Cardiac fibroblast (primary cell): ENCODE results near the gene PTCD2.
A peak's percentile ranks its signal among the peaks of the same experiment; 100 is the strongest.

Experiments
- DNase-seq, 2 donors: peaks; one replicate each; pipeline versions ENCODE4 v3.0.0 to v3.0.0-alpha.2; 2010; ENCODE audit warnings: low read depth in 2 of 2
- H3K4me3 ChIP-seq, 2 donors: replicated peaks in 1 of 2; 1 replicate in 1 of 2; 2 replicates in 1 of 2; pipeline ENCODE4 v1.5.1; 2011; ENCODE audit warnings: low read depth in 2 of 2, low read length in 2 of 2, mild to moderate bottlenecking in 2 of 2, moderate library complexity in 1 of 2
- TF ChIP-seq, protein P1 (sequence below): IDR thresholded peaks from one replicate; pipeline ENCODE4 v1.5.1; 2011; ENCODE audit warnings: low read depth, mild to moderate bottlenecking, low read length, inconsistent platforms

PTCD2 gene

DNA sequence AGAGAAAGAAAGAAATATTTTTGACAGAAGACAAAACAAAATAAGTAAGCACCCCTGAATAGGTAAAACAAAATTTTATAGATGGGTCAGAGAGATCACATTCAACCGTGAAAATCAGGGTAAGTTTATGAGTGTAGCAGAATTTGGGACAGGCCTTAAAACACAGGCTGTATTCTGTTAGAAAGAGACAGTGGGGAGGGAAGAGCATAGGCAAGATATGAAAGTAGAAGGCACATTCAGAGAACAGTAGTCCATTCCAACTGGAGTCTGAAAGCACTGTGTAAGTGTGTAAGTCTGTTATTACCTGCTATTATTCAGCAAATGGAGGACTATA is 38.8 kb upstream of the PTCD2 start:
- TF ChIP-seq, protein P1, sequence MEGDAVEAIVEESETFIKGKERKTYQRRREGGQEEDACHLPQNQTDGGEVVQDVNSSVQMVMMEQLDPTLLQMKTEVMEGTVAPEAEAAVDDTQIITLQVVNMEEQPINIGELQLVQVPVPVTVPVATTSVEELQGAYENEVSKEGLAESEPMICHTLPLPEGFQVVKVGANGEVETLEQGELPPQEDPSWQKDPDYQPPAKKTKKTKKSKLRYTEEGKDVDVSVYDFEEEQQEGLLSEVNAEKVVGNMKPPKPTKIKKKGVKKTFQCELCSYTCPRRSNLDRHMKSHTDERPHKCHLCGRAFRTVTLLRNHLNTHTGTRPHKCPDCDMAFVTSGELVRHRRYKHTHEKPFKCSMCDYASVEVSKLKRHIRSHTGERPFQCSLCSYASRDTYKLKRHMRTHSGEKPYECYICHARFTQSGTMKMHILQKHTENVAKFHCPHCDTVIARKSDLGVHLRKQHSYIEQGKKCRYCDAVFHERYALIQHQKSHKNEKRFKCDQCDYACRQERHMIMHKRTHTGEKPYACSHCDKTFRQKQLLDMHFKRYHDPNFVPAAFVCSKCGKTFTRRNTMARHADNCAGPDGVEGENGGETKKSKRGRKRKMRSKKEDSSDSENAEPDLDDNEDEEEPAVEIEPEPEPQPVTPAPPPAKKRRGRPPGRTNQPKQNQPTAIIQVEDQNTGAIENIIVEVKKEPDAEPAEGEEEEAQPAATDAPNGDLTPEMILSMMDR: no peak
- DNase-seq: no peak
- H3K4me3 ChIP-seq: no peak overlapping the region

DNA sequence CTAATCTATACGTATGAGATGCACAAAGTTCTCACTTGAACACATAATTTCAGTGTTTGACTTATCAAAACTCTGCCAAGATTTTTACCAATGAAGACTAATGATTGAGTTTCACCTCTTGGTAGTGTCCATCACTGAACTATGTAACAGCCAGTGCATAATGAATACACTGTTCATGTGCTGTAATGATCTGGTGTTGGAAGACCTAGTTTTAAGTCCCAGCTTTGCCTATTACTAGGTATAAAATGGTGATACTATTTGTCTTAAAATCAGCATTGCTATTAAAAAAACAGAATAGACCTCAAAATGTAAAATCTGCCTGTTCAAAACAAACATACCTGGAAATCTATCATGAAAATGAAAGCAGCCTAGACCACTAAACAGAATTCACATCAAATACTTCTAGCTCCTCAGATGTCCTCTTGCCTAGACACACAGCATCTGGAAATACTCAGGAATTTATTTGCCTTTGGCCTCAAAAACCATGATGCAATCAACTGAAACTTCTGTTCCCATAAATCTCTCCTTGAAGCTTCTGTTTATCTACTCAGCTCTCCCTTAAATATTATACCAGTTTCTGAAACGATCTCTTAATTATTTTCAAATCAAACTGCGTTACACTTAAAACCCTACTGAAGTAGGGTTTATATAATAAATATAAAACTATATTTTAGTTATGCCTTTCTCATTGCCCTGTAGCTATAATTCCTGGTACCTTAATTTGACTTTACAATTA is 38.2 kb upstream of the PTCD2 start:
- TF ChIP-seq, protein P1: no peak
- peak; percentile 88 to 90 for DNase-seq
- H3K4me3 ChIP-seq: no peak overlapping the region

DNA sequence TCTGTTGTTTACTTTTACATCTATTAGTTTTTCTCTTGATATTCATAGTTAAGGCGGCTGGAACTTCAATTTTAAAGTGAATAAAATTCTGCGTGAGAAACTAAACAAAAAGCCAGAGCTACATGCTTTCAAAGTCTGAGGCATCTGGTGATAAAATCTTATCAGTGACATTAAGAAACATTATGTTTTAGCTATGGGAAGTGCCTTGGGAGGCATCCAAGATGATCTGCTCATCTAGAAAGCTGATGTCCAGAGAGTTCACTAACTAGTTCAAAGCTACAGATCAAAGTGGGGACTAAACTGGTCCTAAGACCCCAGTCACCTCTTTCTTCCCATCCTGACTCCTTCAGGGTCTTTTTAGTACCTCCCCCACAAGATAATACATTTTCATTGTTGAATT is 37.3 kb upstream of the PTCD2 start:
- peak; percentile 51 to 53 for DNase-seq
- TF ChIP-seq, protein P1: no peak
- no peak overlapping the region for H3K4me3 ChIP-seq

DNA sequence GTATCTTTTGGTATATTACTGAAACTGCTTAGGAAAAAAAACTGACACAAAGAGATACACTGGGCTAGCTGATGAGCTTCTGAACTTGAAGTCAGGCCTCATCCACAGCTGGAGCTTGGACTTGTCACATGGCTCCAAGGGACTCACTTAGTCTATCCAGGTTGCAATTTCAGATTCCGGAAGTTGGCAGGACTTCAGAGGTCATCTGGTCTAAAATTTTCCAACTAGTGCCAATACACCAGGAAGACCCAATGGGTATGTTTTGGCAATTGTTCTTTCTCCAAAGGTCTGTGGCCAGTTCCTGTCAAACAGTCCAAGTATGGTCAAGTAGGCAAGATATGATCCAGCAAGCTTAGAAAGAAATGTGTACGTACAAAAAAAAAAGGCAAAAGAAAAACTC is 36.8 kb upstream of the PTCD2 start:
- H3K4me3 ChIP-seq: no peak overlapping the region
- TF ChIP-seq, protein P1: no peak
- DNase-seq: peak in 1 of 2 donors; percentile 50

DNA sequence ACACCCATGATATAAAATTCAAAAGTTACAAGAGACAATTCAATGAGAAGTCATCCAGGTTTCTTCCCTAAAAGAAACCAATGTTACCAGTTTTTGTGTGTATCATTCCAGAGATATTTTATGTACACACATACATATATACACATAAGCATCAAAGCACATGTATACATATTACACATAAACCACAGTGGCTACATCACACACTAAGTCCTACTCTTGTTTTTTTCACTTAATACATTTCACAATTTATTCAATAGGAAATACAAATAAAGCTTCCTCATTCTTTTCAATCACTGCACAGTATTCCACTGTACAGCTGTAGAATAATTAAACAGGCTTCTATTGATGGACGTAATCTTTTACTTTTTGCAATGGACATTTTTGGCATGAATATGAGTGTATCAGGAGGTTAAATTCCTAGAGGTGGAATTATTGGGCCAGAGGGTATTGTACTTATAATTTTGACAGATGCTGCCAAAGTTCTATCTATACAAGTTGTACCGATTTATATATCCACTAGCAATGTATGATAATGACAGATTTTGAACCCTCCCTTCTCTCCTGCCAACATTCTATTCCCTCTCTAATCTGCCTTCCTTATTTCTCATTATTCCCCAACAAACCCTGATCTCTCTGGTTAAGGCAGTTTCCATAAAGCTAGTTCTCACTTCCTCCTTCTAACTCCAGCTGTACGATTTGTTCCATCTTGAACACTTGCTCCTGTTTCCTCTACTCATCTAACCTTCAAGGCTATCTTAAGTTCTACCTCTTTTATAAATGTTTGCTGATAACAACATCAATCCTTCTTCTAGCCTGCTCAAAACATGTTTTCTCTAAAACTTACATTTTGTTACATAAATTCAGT is 35.4 kb upstream of the PTCD2 start:
- H3K4me3 ChIP-seq: no peak overlapping the region
- TF ChIP-seq, protein P1: no peak
- DNase-seq: no peak

DNA sequence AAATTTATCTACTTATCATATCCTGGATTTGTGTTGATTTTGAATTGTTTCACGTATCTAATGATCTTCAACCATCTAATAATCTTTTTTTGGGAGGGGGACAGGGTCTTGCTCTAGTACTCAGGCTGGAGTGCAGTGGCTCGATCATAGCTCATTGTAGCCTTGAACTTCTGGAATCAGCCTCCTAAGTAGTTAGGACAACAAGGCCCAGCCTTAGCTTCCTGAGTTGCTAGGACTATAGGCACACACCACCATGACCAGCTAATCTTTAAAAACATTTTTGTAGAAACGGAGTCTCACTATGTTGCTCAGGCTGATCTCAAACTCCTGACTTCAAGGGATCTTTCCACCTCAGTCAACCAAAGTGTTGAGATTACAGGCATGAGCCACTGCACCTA is 34.8 kb upstream of the PTCD2 start:
- H3K4me3 ChIP-seq: no peak overlapping the region
- TF ChIP-seq, protein P1: no peak
- DNase-seq: no peak
